ENCODE measurements around the gene JAZF1. TPM values are rescaled to one million over a fixed set of nuclear protein-coding genes. Genes with fewer than 3 reads are reported as not detected.

JAZF1 gene
- 6.4 and 9.1 TPM in 2 replicates for total RNA-seq
- long read RNA-seq, transcript JAZF1-201 (5 exons, 3,125 nt), result major isoform, 5 of 8 reads
- long read RNA-seq, partial matches to known transcripts, result 1 of 8 reads
- long read RNA-seq, other reads (novel, unspliced or antisense), result 2 of 8 reads

DNA sequence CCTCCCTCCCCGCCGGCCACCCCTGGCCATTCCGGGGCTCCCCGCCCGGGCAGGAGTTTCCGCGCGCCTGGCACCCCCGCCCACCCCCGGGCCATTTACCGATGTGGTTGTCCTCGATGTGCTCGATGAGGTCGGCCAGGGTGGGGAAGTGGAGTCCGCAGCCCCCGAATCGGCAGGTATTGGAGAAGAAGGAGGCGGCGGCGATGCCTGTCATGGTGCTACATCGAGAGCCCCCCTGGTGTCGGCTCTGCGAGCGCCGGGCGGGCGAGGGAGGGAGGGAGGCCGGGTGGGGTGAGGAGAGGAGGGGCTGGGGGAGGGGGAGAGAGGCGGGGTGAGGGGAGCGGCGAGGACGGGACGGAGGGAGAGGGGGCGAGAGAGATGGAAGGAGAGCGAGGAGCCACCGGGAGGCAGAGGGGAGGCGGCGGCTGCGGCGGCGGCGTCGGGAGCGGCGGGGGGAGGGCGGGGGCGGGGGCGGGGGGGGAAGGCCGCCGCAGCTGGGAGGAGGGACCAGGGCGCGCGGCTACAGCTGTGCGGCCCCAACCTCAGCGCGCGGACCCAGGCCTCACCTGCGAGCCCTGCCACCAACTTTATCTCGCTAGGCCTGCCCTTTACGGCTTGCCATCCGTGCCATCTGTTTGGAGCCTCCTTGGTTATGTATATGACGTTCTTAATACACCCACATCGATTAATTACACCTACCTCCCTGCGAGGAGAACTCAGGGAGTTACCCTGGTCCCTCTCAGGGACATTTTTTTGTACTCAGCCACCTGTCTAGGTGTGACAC lies at the start of gene JAZF1:
Gene JAZF1 (minus strand): TSS at position 432 of the 784 bp plus-strand sequence.
- TF ChIP-seq, protein P1, sequence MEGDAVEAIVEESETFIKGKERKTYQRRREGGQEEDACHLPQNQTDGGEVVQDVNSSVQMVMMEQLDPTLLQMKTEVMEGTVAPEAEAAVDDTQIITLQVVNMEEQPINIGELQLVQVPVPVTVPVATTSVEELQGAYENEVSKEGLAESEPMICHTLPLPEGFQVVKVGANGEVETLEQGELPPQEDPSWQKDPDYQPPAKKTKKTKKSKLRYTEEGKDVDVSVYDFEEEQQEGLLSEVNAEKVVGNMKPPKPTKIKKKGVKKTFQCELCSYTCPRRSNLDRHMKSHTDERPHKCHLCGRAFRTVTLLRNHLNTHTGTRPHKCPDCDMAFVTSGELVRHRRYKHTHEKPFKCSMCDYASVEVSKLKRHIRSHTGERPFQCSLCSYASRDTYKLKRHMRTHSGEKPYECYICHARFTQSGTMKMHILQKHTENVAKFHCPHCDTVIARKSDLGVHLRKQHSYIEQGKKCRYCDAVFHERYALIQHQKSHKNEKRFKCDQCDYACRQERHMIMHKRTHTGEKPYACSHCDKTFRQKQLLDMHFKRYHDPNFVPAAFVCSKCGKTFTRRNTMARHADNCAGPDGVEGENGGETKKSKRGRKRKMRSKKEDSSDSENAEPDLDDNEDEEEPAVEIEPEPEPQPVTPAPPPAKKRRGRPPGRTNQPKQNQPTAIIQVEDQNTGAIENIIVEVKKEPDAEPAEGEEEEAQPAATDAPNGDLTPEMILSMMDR (IDR thresholded peaks at IDR 0.05; ENCODE audit: unreplicated experiment), result no peak
- Mint-ChIP-seq H3K4me1 (ENCODE audit: low read depth) (peaks cover 13% of the 10 kb centered on the region), H3K27ac (peak within 1 kb of the TSS; percentile 98), H3K27me3 (peaks cover 49% of the 10 kb centered on the region), H3K4me3 (ENCODE audit: low read depth) (peak within 1 kb of the TSS; percentile 85), H3K36me3 (ENCODE audit: insufficient read depth) (no peaks in the 10 kb centered on the region), H3K9me3 (ENCODE audit: low read depth) (no peaks in the 10 kb centered on the region)
- peak; percentile 56 for DNase-seq (ENCODE audit: low spot score, unreplicated experiment)

DNA sequence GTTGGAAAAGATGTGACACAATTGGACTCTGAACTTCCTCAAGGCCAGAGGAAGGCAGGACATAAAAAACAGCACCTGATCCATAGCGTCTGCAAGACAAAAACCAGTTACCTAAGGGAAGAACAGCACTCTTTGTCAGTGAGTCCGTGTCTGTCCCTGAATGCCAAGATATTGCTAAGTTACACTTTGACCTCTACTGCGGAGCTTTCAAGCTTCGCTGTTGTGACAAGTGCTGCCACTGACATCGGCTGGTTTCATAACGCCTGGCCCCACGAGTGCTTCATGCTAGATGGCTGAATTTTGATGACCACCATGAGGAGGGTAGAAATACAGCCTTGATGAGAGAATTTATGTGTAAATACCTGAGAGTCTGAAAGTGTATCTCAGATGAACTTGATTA lies 49.7 kb upstream of the JAZF1 start:
- Mint-ChIP-seq H3K27ac (no peak overlapping the region), H3K27me3 (no peaks in the 10 kb centered on the region), H3K36me3 (ENCODE audit: insufficient read depth) (no peaks in the 10 kb centered on the region), H3K9me3 (ENCODE audit: low read depth) (no peaks in the 10 kb centered on the region), H3K4me3 (ENCODE audit: low read depth) (no peak overlapping the region), H3K4me1 (ENCODE audit: low read depth) (peaks cover 1% of the 10 kb centered on the region)
- TF ChIP-seq, protein P1 (IDR thresholded peaks at IDR 0.05; ENCODE audit: unreplicated experiment), result no peak
- no peak for DNase-seq (ENCODE audit: low spot score, unreplicated experiment)

DNA sequence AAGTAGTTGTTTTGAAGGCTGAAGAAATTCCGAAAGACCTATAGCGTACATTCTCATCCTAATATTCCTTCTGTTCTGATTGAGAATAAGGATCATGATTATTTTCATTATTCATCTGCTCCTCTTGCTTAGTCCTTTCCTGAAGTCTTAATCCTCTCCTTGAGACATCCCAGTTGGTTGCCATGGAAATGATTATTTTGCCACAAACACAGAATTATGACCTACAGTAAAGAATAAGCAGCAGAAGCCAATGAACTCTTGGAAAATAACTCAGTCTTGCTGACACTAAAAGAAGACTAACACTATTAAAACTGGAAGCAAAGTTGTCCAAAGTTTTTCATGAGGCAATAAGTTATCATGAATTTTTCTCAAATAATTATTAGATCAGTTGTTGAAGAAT lies 47.8 kb upstream of the JAZF1 start:
- Mint-ChIP-seq H3K4me3 (ENCODE audit: low read depth) (no peak overlapping the region), H3K27ac (no peak overlapping the region), H3K4me1 (ENCODE audit: low read depth) (peaks cover 1% of the 10 kb centered on the region), H3K36me3 (ENCODE audit: insufficient read depth) (no peaks in the 10 kb centered on the region), H3K9me3 (ENCODE audit: low read depth) (no peaks in the 10 kb centered on the region), H3K27me3 (no peaks in the 10 kb centered on the region)
- TF ChIP-seq, protein P1 (IDR thresholded peaks at IDR 0.05; ENCODE audit: unreplicated experiment), result no peak
- DNase-seq (ENCODE audit: low spot score, unreplicated experiment), result no peak

DNA sequence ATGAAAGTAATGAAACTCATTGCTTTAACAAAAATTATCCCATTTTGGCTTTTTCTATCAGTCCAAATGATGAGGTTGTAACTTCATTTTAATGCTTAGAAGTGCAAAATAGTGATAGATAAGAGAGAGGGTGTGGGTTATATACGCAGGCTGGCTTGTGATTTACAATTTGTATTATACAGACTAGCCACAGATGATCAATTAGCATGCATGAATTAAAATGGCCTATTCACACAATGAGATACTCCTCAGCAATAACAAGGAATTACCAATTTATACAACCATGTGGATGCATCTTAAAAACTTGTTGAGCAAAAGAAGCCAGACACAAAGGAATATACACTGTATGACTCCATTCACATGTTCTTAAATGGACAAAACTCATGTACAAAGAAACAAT lies 45.4 kb upstream of the JAZF1 start:
- peaks cover 1% of the 10 kb centered on the region for H3K4me1 Mint-ChIP-seq (ENCODE audit: low read depth)

DNA sequence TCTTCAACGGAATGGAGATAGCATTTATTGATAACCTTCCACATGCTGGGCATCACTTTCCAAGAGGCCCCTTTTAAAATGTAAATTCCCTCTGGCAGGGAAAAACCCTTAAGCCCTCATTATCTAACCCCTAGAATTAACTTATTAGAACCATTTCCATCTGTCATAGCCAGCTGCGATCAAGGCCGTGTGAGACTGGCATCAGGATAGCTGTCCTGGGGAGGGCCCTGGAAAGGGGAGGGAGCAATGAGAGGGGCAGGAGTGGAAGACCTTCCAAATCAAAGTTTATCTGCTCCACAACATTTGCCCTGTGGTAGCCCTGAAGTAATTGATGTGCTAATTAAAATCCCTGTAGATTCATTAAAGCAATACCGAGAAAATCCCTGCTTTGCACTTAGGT lies 45.0 kb upstream of the JAZF1 start:
- Mint-ChIP-seq H3K4me1 (ENCODE audit: low read depth) (peaks cover 1% of the 10 kb centered on the region), H3K9me3 (ENCODE audit: low read depth) (no peaks in the 10 kb centered on the region), H3K27me3 (peaks cover 3% of the 10 kb centered on the region), H3K27ac (no peak overlapping the region), H3K36me3 (ENCODE audit: insufficient read depth) (no peaks in the 10 kb centered on the region), H3K4me3 (ENCODE audit: low read depth) (no peak overlapping the region)
- TF ChIP-seq, protein P1 (IDR thresholded peaks at IDR 0.05; ENCODE audit: unreplicated experiment), result no peak
- DNase-seq (ENCODE audit: low spot score, unreplicated experiment), result no peak

More for the DNA sequence above, 45.4 kb upstream of the JAZF1 start:
- no peak for DNase-seq (ENCODE audit: low spot score, unreplicated experiment)
- no peak overlapping the region for H3K4me3 Mint-ChIP-seq (ENCODE audit: low read depth)
- no peaks in the 10 kb centered on the region for H3K9me3 Mint-ChIP-seq (ENCODE audit: low read depth)
- no peaks in the 10 kb centered on the region for H3K36me3 Mint-ChIP-seq (ENCODE audit: insufficient read depth)
- TF ChIP-seq, protein P1 (IDR thresholded peaks at IDR 0.05; ENCODE audit: unreplicated experiment), result no peak
- H3K27ac Mint-ChIP-seq, result no peak overlapping the region
- H3K27me3 Mint-ChIP-seq, result no peaks in the 10 kb centered on the region

Measured in progenitor cell of endocrine pancreas (in vitro differentiated cells).